Measurements from ENCODE around the gene CHIT1.

The CHIT1 gene

GRCh38 chr1:203167026-203167912, 62.2 kb downstream of the CHIT1 start:
- DNase-seq (ENCODE audit: low read depth) = no peak
- TF ChIP-seq, protein P1, sequence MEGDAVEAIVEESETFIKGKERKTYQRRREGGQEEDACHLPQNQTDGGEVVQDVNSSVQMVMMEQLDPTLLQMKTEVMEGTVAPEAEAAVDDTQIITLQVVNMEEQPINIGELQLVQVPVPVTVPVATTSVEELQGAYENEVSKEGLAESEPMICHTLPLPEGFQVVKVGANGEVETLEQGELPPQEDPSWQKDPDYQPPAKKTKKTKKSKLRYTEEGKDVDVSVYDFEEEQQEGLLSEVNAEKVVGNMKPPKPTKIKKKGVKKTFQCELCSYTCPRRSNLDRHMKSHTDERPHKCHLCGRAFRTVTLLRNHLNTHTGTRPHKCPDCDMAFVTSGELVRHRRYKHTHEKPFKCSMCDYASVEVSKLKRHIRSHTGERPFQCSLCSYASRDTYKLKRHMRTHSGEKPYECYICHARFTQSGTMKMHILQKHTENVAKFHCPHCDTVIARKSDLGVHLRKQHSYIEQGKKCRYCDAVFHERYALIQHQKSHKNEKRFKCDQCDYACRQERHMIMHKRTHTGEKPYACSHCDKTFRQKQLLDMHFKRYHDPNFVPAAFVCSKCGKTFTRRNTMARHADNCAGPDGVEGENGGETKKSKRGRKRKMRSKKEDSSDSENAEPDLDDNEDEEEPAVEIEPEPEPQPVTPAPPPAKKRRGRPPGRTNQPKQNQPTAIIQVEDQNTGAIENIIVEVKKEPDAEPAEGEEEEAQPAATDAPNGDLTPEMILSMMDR (IDR thresholded peaks at IDR 0.05; ENCODE audit: low read depth, low read length, missing control alignments) = no peak
- H3K4me3 ChIP-seq (ENCODE audit: low read depth, low read length) = no peak overlapping the region

GRCh38 chr1:203166192-203166940, 63.1 kb downstream of the CHIT1 start:
- no peak overlapping the region for H3K4me3 ChIP-seq (ENCODE audit: low read depth, low read length)
- TF ChIP-seq, protein P1 (IDR thresholded peaks at IDR 0.05; ENCODE audit: low read depth, low read length, missing control alignments) = peak; percentile 47
- DNase-seq (ENCODE audit: low read depth) = no peak

All from GM12864 (cell line).